Psoas muscle (tissue), 8 donors: ENCODE data around the gene GNG7. TPM values are rescaled to one million over a fixed set of nuclear protein-coding genes. Genes with fewer than 3 reads are reported as not detected.
A peak's percentile ranks its signal among the peaks of the same experiment; 100 is the strongest.

Source experiments
- ATAC-seq, 4 donors: fragments of 200-7000 bp; cut with Tn5 transposase; one replicate each; pipeline ENCODE4 v1.9.1; 2020; ENCODE audit warnings: moderate library complexity in 3 of 4, mild to moderate bottlenecking in 2 of 4
- DNase-seq, 2 donors: peaks; one replicate each; pipeline ENCODE4 v3.0.0-alpha.2; 2020
- H3K27ac ChIP-seq: fragments of 200-600 bp; one replicate; pipeline ENCODE4 v1.8.0; 2022
- H3K27me3 ChIP-seq, 3 donors: fragments of 200-600 bp in 1 of 3; one replicate each; pipeline versions ENCODE4 v1.6.1 to v1.8.0; 2013 to 2022; ENCODE audit warnings: low read length in 2 of 3, mild to moderate bottlenecking in 2 of 3, moderate library complexity in 1 of 3; ENCODE audit not compliant: insufficient read depth in 3 of 3
- H3K36me3 ChIP-seq, 2 donors: fragments of 200-600 bp in 1 of 2; one replicate each; pipeline versions ENCODE4 v1.6.1 to v1.8.0; 2013 to 2022; ENCODE audit warnings: low read depth in 1 of 2, mild to moderate bottlenecking in 1 of 2, moderate library complexity in 1 of 2; ENCODE audit not compliant: insufficient read depth in 1 of 2
- H3K4me1 ChIP-seq: fragments of 200-600 bp; one replicate; pipeline ENCODE4 v1.8.0; 2022
- H3K4me3 ChIP-seq: fragments of 200-600 bp; one replicate; pipeline ENCODE4 v1.8.0; 2022; ENCODE audit warnings: mild to moderate bottlenecking
- H3K9me3 ChIP-seq: fragments of 200-600 bp; one replicate; pipeline ENCODE4 v1.8.0; 2022
- CTCF ChIP-seq: fragments of 200-600 bp; IDR thresholded peaks from one replicate; pipeline ENCODE4 v1.8.0; 2022; ENCODE audit warnings: antibody characterized with exemption
- WGBS, 3 donors: extraction: QIAGEN DNeasy Blood & Tissue Kit; methylation state at CpG; one replicate each; pipeline versions ENCODE4 v1.1.6 to v1.1.7; 2013; 5-methylcytosine and 5-hydroxymethylcytosine counted together
- intact Hi-C, 2 donors: fragments of 100-400 bp; cut with DNase I; formaldehyde crosslinking; loops; one replicate each; pipeline versions ENCODE4 v1.11.0 to v1.14.2; 2022
- polyA plus RNA-seq, 3 donors: library from polyadenylated mRNA; stranded (reverse); fragments of 200-250 nt; gene quantifications; one replicate each; pipeline ENCODE4 v1.2.3, GENCODE V29; 2013
- total RNA-seq, 4 donors: library from RNA; stranded (reverse); fragmentation: NEBNext Ultra II Directional in 2 of 4; extraction: Animal tissue kit (Norgen Biotek cat#: 25700) in 2 of 4; gene quantifications; one replicate each; pipeline versions ENCODE4 v1.2.1 to v1.2.4, GENCODE V29; 2021 to 2023
- donor health status: healthy with polysubstance abuse.
- donor health status: DM: no; HTN: no; CAD: no; lungs with moderate emphysema.
- donor health status: Bipolar disorder and iron deficiency.
- donor health status: healthy.
- donor health status: DM: yes; HTN: yes; CAD: no.
- donor health status: DM: no; HTN: no; CAD: no.
- donor health status: DM: no; HTN: no; CAD: no.
- donor health status: DM: yes; HTN: yes; CAD: no.

Gene GNG7
- total and polyA plus RNA-seq, 7 donors = 0.48 to 5.4 (median 1.2) TPM

- H3K27ac ChIP-seq = no peak overlapping the region
- H3K4me1 ChIP-seq = peaks cover 13% of the 10 kb centered on the region
- intact Hi-C loops = no loop called here
- no peak overlapping the region for H3K4me3 ChIP-seq
- no peaks in the 10 kb centered on the region for H3K36me3 ChIP-seq
- no peak for TF ChIP-seq CTCF
- no peak for ATAC-seq
- WGBS, 3 donors = 89 to 93% (median 91%) methylated on average over 13 to 14 of the region's 14 CpGs
- no peaks in the 10 kb centered on the region for H3K27me3 ChIP-seq
- no peak for DNase-seq
- no peaks in the 10 kb centered on the region for H3K9me3 ChIP-seq
Observed at GRCh38 chr19:2527171-2527570, 175.3 kb downstream of the GNG7 start.

- peak overlapping the region; percentile 44 for H3K4me3 ChIP-seq
- no peaks in the 10 kb centered on the region for H3K9me3 ChIP-seq
- H3K27ac ChIP-seq = no peak overlapping the region
- no peaks in the 10 kb centered on the region for H3K36me3 ChIP-seq
- TF ChIP-seq CTCF = no peak
- H3K27me3 ChIP-seq = no peaks in the 10 kb centered on the region
- 37 to 46% (median 38%) methylated on average over 45 of the region's 45 CpGs for WGBS, 3 donors
- peak; percentile 70 to 81 for DNase-seq
- H3K4me1 ChIP-seq = peaks cover 13% of the 10 kb centered on the region
- intact Hi-C loops = no loop called here
- ATAC-seq = peak; percentile 56 to 76 (median 67)
Observed at GRCh38 chr19:2524840-2525723, 177.4 kb downstream of the GNG7 start.

GRCh38 chr19:2524361-2524839, 178.1 kb downstream of the GNG7 start:
- WGBS, 3 donors = 88 to 93% (median 91%) methylated on average over 16 of the region's 16 CpGs
- H3K9me3 ChIP-seq = no peaks in the 10 kb centered on the region
- peaks cover 13% of the 10 kb centered on the region for H3K4me1 ChIP-seq
- ATAC-seq (no peak), DNase-seq (no peak)
- no peak overlapping the region for H3K27ac ChIP-seq
- H3K36me3 ChIP-seq = no peaks in the 10 kb centered on the region
- no peaks in the 10 kb centered on the region for H3K27me3 ChIP-seq
- no peak overlapping the region for H3K4me3 ChIP-seq
- TF ChIP-seq CTCF = no peak
- intact Hi-C loops = no loop called here

GRCh38 chr19:2523630-2524311, 178.7 kb downstream of the GNG7 start:
- no peak for TF ChIP-seq CTCF
- intact Hi-C loops = no loop called here
- Histone ChIP-seq H3K27ac (no peak overlapping the region), H3K27me3 (no peaks in the 10 kb centered on the region), H3K36me3 (no peaks in the 10 kb centered on the region), H3K4me3 (no peak overlapping the region), H3K9me3 (no peaks in the 10 kb centered on the region), H3K4me1 (peaks cover 7% of the 10 kb centered on the region)
- 73 to 80% (median 74%) methylated on average over 20 of the region's 20 CpGs for WGBS, 3 donors
- ATAC-seq = no peak
- DNase-seq = no peak
